A549 (cell line): Measurements from ENCODE around the gene PRPSAP1. TPM values are rescaled to one million over a fixed set of nuclear protein-coding genes. Genes with fewer than 3 reads are reported as not detected.

ENCODE experiments used
- ATAC-seq, 2 experiments: fragments of 200-7000 bp in 1 of 2; fragments of >200 bp in 1 of 2; cut with Nextera tagmentation in 1 of 2; cut with Tn5 transposase in 1 of 2; 3 replicates each; pipeline versions ENCODE4 v1.8.0 to v1.9.1; 2018 to 2020; ENCODE audit warnings: mild to moderate bottlenecking in 1 of 2, moderate library complexity in 1 of 2
- CTCF ChIA-PET: fragments of 300-600 bp; sonication (Branson Sonifier 250); formaldehyde crosslinking; extraction: SDS; loops from one replicate; lab custom pipeline; 2021; ENCODE audit warnings: antibody characterized with exemption, inconsistent platforms; lab: Yijun Ruan, JAX
- POLR2A ChIA-PET: fragments of 350-600 bp; formaldehyde crosslinking; extraction: SDS; loops from one replicate; lab custom pipeline; 2021; ENCODE audit warnings: antibody characterized with exemption, inconsistent platforms; lab: Yijun Ruan, JAX
- DNase-seq, 2 experiments: peaks; one replicate each; pipeline versions ENCODE4 v3.0.0 to v3.0.0-alpha.2; 2011 to 2016; ENCODE audit warnings: low read depth in 1 of 2, low spot score in 1 of 2
- FAIRE-seq: peaks from 2 replicates; lab custom pipeline; 2011; peaks lifted over from hg19 to GRCh38; lab: Jason Lieb, UNC
- H3K27ac ChIP-seq, 2 experiments: fragments of >200 bp; sonication (Bioruptor Twin); formaldehyde crosslinking; 3 replicates each; pipeline ENCODE4 v1.5.1; 2016 to 2017
- H3K4me1 ChIP-seq: fragments of >200 bp; sonication (Bioruptor Twin); formaldehyde crosslinking; 3 replicates; pipeline ENCODE4 v1.6.1; 2016
- H3K4me2 ChIP-seq: fragments of >200 bp; sonication (Bioruptor Twin); formaldehyde crosslinking; 3 replicates; pipeline ENCODE4 v1.6.1; 2016
- H3K4me3 ChIP-seq: fragments of >200 bp; sonication (Bioruptor Twin); formaldehyde crosslinking; 3 replicates; pipeline ENCODE4 v1.5.1; 2016
- H3K9me3 ChIP-seq: fragments of >200 bp; sonication (Bioruptor Twin); formaldehyde crosslinking; 3 replicates; pipeline ENCODE4 v1.6.1; 2016
- BHLHE40 ChIP-seq: IDR thresholded peaks from 2 replicates; pipeline ENCODE4 v1.6.1; 2012; ENCODE audit warnings: low read depth, low read length, inconsistent platforms
- CBX2 ChIP-seq: fragments of 200-600 bp; sonication (generic); IDR thresholded peaks from 2 replicates; pipeline ENCODE4 v1.6.1; 2016; ENCODE audit warnings: low read depth, mild to moderate bottlenecking, borderline replicate concordance
- CEBPB ChIP-seq, 2 experiments: fragments of >200 bp in 1 of 2; sonication (Bioruptor Twin) in 1 of 2; formaldehyde crosslinking in 1 of 2; IDR thresholded peaks; 2 replicates each; pipeline ENCODE4 v1.6.1; 2012 to 2016
- CHD4 ChIP-seq: fragments of 200-600 bp; sonication (generic); IDR thresholded peaks from 2 replicates; pipeline ENCODE4 v1.6.1; 2016; ENCODE audit warnings: antibody characterized with exemption, mild to moderate bottlenecking, borderline replicate concordance
- FOSB ChIP-seq: fragments of 250-450 bp; sonication (Bioruptor Pico); IDR thresholded peaks from 2 replicates; pipeline ENCODE4 v1.5.0; 2020; ENCODE audit warnings: mild to moderate bottlenecking, moderate library complexity
- FOSL2 ChIP-seq, 2 experiments: fragments of 450-650 bp in 1 of 2; fragments of >200 bp in 1 of 2; sonication (Bioruptor Twin) in 1 of 2; formaldehyde crosslinking; IDR thresholded peaks; 2 replicates each; pipeline versions ENCODE4 v1.5.0 to v1.6.1; 2016 to 2020; ENCODE audit warnings: mild to moderate bottlenecking in 1 of 2, moderate library complexity in 1 of 2
- HOXB13 ChIP-seq: fragments of 250-450 bp; sonication (Bioruptor Pico); IDR thresholded peaks from 2 replicates; pipeline ENCODE4 v1.5.0; 2020; ENCODE audit warnings: low read depth, mild to moderate bottlenecking, moderate library complexity
- HOXB5 ChIP-seq: fragments of 250-450 bp; sonication (Bioruptor Pico); IDR thresholded peaks from 2 replicates; pipeline ENCODE4 v1.5.0; 2020; ENCODE audit warnings: mild to moderate bottlenecking, moderate library complexity
- JUNB ChIP-seq: fragments of >200 bp; sonication (Bioruptor Twin); formaldehyde crosslinking; IDR thresholded peaks from 2 replicates; pipeline ENCODE4 v1.6.1; 2016
- MYC ChIP-seq: IDR thresholded peaks from 2 replicates; pipeline ENCODE4 v1.6.1; 2012; ENCODE audit warnings: mild to moderate bottlenecking, inconsistent platforms, low read length, improper control_type of control experiment, borderline replicate concordance
- NPAS2 ChIP-seq: fragments of 250-450 bp; sonication (Bioruptor Pico); IDR thresholded peaks from 2 replicates; pipeline ENCODE4 v1.8.0; 2022; ENCODE audit warnings: mild to moderate bottlenecking, moderate library complexity, borderline replicate concordance
- POLR2AphosphoS2 ChIP-seq: conservative IDR thresholded peaks from 2 replicates; pipeline ENCODE4 v1.6.1; 2012; ENCODE audit warnings: low read length, improper control_type of control experiment, inconsistent platforms
- RCOR1 ChIP-seq: fragments of 150-350 bp; IDR thresholded peaks from 2 replicates; pipeline ENCODE4 v1.6.1; 2014; ENCODE audit warnings: antibody characterized with exemption, low read length, low read depth
- RFX5 ChIP-seq: fragments of 450-650 bp; IDR thresholded peaks from 2 replicates; pipeline ENCODE4 v1.7.1; 2014; ENCODE audit warnings: antibody characterized with exemption, mild to moderate bottlenecking, moderate library complexity
- SMC3 ChIP-seq: fragments of >200 bp; sonication (Bioruptor Twin); formaldehyde crosslinking; IDR thresholded peaks from 3 replicates; pipeline ENCODE4 v1.6.1; 2018; ENCODE audit warnings: inconsistent platforms
- SREBF2 ChIP-seq: fragments of 450-650 bp; IDR thresholded peaks from 2 replicates; pipeline ENCODE4 v1.6.1; 2014; ENCODE audit warnings: mild to moderate bottlenecking, moderate library complexity
- ZC3H11A ChIP-seq: fragments of 450-650 bp; IDR thresholded peaks from 2 replicates; pipeline ENCODE4 v1.6.1; 2014; ENCODE audit warnings: antibody characterized with exemption, mild to moderate bottlenecking
- ZFP36 ChIP-seq: fragments of 450-650 bp; IDR thresholded peaks from 2 replicates; pipeline ENCODE4 v1.6.1; 2014; ENCODE audit warnings: borderline replicate concordance; ENCODE audit not compliant: partially characterized antibody
- ZNF302 ChIP-seq: fragments of 250-450 bp; sonication (Bioruptor Pico); IDR thresholded peaks from 2 replicates; pipeline ENCODE4 v1.9.0; 2021; ENCODE audit warnings: inconsistent platforms, mild to moderate bottlenecking, moderate library complexity
- WGBS: methylation state at CpG from one replicate; pipeline ENCODE4 v1.1.6; 2017; ENCODE audit errors: missing lambda C conversion rate; 5-methylcytosine and 5-hydroxymethylcytosine counted together
- polyA plus RNA-seq, 4 experiments: library from polyadenylated mRNA; depleted of rRNA in 3 of 4; stranded (reverse); fragments of >200 nt; fragmentation: RNase III in 1 of 4; extraction: RNeasy Plus Mini Kit Qiagen cat#74134 plus additional on column Dnase treatment in 1 of 4; gene quantifications; 2 replicates in 3 of 4; 3 replicates in 1 of 4; pipeline ENCODE4 v1.2.3, GENCODE V29; 2011 to 2017
- TF ChIP-seq, protein P1 (sequence below): IDR thresholded peaks from 2 replicates; pipeline ENCODE4 v1.6.1; 2012
- TF ChIP-seq, protein P2 (sequence below): fragments of 450-650 bp; IDR thresholded peaks from 2 replicates; pipeline ENCODE4 v1.6.1; 2014; ENCODE audit warnings: antibody characterized with exemption
- TF ChIP-seq, protein P3 (sequence below): IDR thresholded peaks from 2 replicates; pipeline ENCODE4 v1.6.1; 2012
- TF ChIP-seq, protein P4 (sequence below): fragments of >200 bp; sonication (Bioruptor Twin); formaldehyde crosslinking; IDR thresholded peaks from 3 replicates; pipeline ENCODE4 v1.6.1; 2016
- TF ChIP-seq, protein P5 (sequence below): IDR thresholded peaks from 2 replicates; pipeline ENCODE4 v1.6.1; 2012; ENCODE audit warnings: low read depth, borderline replicate concordance
- TF ChIP-seq, protein P6 (sequence below): fragments of 200-600 bp; sonication (generic); IDR thresholded peaks from 2 replicates; pipeline ENCODE4 v1.6.1; 2016; ENCODE audit warnings: antibody characterized with exemption, mild to moderate bottlenecking, moderate library complexity

The PRPSAP1 gene
- polyA plus RNA-seq, 2 of the 4 experiments (the other 2 are of a cell fraction), result 63.3 to 80.9 TPM

DNA sequence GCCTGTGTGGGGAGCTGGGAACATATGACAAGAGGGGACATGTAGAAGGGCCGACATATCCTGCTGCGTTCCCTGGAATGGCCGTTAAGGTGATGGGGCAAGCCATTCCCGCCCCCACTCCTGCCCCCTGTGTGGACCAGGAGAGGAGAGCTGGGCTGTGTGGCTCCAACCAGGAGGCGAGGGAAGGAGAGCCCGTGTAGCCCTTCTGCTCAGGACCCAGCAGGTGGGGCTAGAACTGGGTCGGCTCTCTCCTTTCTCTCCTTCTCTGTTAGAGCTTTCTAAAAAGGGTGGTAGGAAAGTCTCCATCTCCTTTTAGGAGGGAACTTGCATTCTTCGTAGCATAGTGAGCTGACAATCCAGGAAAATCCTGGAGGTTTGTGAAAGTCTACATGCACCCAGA is 43.5 kb upstream of the PRPSAP1 start:
- ATAC-seq, result peak; percentile 47 to 64; a peak in 4 of 6 replicates
- POLR2A ChIA-PET, result interaction anchor here (0.9 to 2.0 kb wide), 3 partner anchors 12 to 44 kb away, joined by 3 to 11 read pairs (median 5); partner anchors contain the start of genes PRPSAP1 and SPHK1

DNA sequence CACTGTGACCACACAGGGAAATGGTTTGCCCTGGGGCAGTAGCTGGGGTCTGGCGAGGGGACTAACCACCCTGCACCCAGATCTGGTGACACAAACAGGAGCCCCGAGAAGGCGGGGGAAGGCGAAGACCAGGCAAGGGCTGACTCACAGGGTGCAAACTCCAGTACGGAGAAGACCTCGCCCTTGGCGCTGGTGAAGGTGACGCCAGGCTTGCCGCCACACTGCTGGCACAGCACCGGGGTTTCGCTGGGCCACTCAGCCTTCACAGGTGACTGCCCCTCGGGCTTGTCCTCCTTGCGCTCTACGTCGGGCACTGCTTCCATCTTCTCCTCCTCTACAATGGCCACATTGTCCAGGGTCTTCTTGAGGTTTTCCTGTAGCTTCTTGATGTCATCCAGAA is 42.3 kb upstream of the PRPSAP1 start:
- ATAC-seq, result no peak
- Histone ChIP-seq H3K4me2 (no peak overlapping the region), H3K27ac (no peak overlapping the region), H3K4me1 (no peaks in the 10 kb centered on the region), H3K9me3 (no peaks in the 10 kb centered on the region), H3K4me3 (no peak overlapping the region)
- ChIA-PET CTCF (interaction anchor here (1.1 to 43.2 kb wide), 10 partner anchors 2 to 228 kb away, joined by 3 to 1107 read pairs (median 137); partner anchors contain the start of genes AANAT, PRPSAP1, QRICH2 and SPHK1), POLR2A (no interaction called here)
- 92% methylated on average over 15 of the region's 15 CpGs for WGBS
- no peak for FAIRE-seq
- TF ChIP-seq, protein P1, sequence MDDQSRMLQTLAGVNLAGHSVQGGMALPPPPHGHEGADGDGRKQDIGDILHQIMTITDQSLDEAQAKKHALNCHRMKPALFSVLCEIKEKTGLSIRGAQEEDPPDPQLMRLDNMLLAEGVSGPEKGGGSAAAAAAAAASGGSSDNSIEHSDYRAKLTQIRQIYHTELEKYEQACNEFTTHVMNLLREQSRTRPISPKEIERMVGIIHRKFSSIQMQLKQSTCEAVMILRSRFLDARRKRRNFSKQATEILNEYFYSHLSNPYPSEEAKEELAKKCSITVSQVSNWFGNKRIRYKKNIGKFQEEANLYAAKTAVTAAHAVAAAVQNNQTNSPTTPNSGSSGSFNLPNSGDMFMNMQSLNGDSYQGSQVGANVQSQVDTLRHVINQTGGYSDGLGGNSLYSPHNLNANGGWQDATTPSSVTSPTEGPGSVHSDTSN, result no peak
- no peak for TF ChIP-seq HOXB13
- no peak for TF ChIP-seq CBX2
- TF ChIP-seq, protein P2, sequence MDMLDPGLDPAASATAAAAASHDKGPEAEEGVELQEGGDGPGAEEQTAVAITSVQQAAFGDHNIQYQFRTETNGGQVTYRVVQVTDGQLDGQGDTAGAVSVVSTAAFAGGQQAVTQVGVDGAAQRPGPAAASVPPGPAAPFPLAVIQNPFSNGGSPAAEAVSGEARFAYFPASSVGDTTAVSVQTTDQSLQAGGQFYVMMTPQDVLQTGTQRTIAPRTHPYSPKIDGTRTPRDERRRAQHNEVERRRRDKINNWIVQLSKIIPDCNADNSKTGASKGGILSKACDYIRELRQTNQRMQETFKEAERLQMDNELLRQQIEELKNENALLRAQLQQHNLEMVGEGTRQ, result no peak
- no peak for TF ChIP-seq FOSB (CRISPR knock-in tag)
- TF ChIP-seq, protein P3, sequence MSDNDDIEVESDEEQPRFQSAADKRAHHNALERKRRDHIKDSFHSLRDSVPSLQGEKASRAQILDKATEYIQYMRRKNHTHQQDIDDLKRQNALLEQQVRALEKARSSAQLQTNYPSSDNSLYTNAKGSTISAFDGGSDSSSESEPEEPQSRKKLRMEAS, result no peak
- no peak for TF ChIP-seq RCOR1
- no peak for DNase-seq

More for the DNA sequence above, 43.5 kb upstream of the PRPSAP1 start:
- no peak for TF ChIP-seq FOSL2 (IDR thresholded peaks at IDR 0.05)
- TF ChIP-seq FOSL2 (CRISPR knock-in tag; IDR thresholded peaks at IDR 0.05), result no peak
- TF ChIP-seq BHLHE40, result no peak
- TF ChIP-seq CEBPB (IDR thresholded peaks at IDR 0.05), result no peak
- TF ChIP-seq, protein P4, sequence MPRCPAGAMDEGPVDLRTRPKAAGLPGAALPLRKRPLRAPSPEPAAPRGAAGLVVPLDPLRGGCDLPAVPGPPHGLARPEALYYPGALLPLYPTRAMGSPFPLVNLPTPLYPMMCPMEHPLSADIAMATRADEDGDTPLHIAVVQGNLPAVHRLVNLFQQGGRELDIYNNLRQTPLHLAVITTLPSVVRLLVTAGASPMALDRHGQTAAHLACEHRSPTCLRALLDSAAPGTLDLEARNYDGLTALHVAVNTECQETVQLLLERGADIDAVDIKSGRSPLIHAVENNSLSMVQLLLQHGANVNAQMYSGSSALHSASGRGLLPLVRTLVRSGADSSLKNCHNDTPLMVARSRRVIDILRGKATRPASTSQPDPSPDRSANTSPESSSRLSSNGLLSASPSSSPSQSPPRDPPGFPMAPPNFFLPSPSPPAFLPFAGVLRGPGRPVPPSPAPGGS, result no peak
- TF ChIP-seq, protein P5, sequence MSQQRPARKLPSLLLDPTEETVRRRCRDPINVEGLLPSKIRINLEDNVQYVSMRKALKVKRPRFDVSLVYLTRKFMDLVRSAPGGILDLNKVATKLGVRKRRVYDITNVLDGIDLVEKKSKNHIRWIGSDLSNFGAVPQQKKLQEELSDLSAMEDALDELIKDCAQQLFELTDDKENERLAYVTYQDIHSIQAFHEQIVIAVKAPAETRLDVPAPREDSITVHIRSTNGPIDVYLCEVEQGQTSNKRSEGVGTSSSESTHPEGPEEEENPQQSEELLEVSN, result no peak
- no peak for TF ChIP-seq CHD4
- no peak for TF ChIP-seq NPAS2
- TF ChIP-seq, protein P6, sequence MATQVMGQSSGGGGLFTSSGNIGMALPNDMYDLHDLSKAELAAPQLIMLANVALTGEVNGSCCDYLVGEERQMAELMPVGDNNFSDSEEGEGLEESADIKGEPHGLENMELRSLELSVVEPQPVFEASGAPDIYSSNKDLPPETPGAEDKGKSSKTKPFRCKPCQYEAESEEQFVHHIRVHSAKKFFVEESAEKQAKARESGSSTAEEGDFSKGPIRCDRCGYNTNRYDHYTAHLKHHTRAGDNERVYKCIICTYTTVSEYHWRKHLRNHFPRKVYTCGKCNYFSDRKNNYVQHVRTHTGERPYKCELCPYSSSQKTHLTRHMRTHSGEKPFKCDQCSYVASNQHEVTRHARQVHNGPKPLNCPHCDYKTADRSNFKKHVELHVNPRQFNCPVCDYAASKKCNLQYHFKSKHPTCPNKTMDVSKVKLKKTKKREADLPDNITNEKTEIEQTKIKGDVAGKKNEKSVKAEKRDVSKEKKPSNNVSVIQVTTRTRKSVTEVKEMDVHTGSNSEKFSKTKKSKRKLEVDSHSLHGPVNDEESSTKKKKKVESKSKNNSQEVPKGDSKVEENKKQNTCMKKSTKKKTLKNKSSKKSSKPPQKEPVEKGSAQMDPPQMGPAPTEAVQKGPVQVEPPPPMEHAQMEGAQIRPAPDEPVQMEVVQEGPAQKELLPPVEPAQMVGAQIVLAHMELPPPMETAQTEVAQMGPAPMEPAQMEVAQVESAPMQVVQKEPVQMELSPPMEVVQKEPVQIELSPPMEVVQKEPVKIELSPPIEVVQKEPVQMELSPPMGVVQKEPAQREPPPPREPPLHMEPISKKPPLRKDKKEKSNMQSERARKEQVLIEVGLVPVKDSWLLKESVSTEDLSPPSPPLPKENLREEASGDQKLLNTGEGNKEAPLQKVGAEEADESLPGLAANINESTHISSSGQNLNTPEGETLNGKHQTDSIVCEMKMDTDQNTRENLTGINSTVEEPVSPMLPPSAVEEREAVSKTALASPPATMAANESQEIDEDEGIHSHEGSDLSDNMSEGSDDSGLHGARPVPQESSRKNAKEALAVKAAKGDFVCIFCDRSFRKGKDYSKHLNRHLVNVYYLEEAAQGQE, result no peak
- no peak for TF ChIP-seq ZFP36
- TF ChIP-seq MYC, result no peak
- TF ChIP-seq POLR2AphosphoS2, result no peak
- TF ChIP-seq JUNB, result no peak
- TF ChIP-seq RFX5, result no peak
- no peak for TF ChIP-seq HOXB5 (CRISPR knock-in tag)
- TF ChIP-seq SMC3, result no peak
- no peak for TF ChIP-seq RCOR1
- TF ChIP-seq SREBF2, result no peak
- no peak for TF ChIP-seq ZNF302 (CRISPR knock-in tag)
- TF ChIP-seq HOXB13, result no peak
- TF ChIP-seq ZC3H11A, result no peak
- TF ChIP-seq, all 56 proteins: peak for 0
- DNase-seq, result peak in 1 of 2 experiments; percentile 40
- CTCF ChIA-PET, result interaction anchor here (0.7 to 43.2 kb wide), 43 partner anchors 3 to 475 kb away, joined by 3 to 1107 read pairs (median 5); partner anchors contain the start of genes AANAT, PRPSAP1, QRICH2 and SPHK1
- Histone ChIP-seq H3K27ac (no peak overlapping the region), H3K4me2 (no peak overlapping the region), H3K9me3 (no peaks in the 10 kb centered on the region), H3K4me1 (no peaks in the 10 kb centered on the region), H3K4me3 (no peak overlapping the region)
- FAIRE-seq, result no peak
- 81% methylated on average over 8 of the region's 8 CpGs for WGBS
